Heart left ventricle (tissue), 13 donors: ENCODE results near the gene RPL31.

Experiments used
- CTCF ChIP-seq, 12 donors: fragments of 200-600 bp; sonication (generic) in 4 of 12; IDR thresholded peaks; one replicate each; pipeline versions ENCODE4 v1.5.0 to v1.8.0; 2018 to 2022; ENCODE audit warnings: antibody characterized with exemption in 12 of 12, mild to moderate bottlenecking in 5 of 12
- POLR2A ChIP-seq, 2 donors: fragments of 450-650 bp; IDR thresholded peaks; one replicate each; pipeline ENCODE4 v1.6.1; 2017; ENCODE audit warnings: antibody characterized with exemption in 2 of 2, mild to moderate bottlenecking in 2 of 2, moderate library complexity in 2 of 2
- donor health status: ischemic (EF 13 %, LVEDD 7.1; RV severe dilation, severe dysfunction).
- donor health status: DM: no; HTN: yes; CAD: no.
- donor health status: DM: no; HTN: no; CAD: no.
- donor health status: ischemic (EF 25% LVEDD 6.9; RV normal size, moderate dysfunction).
- donor health status: ischemic (EF 25% LVEDD 5.7; RV mildly dilated, moderate dysfunction).
- donor health status: ischemic (EF 35%, LVEDD 5.7; RV mildly dilated, moderate dysfunction).
- donor health status: nonischemic (EF 11% LVEDD 7.7; RV severe dilation, severe dysfunction).
- donor health status: DM: yes; HTN: yes; CAD: no.
- donor health status: PGD.
- donor health status: ischemic (EF 29% LVEDD 5.4; RV normal size, mild dysfunction).
- donor health status: nonischemic (EF 23%, LVEDD 6.1; RV moderate dilation, normal function).

- no peak for TF ChIP-seq CTCF (IDR thresholded peaks at IDR 0.05)
- no peak for TF ChIP-seq POLR2A (IDR thresholded peaks at IDR 0.05)
Measured at GRCh38 chr2:101011152-101011551, 9.1 kb downstream of the RPL31 start.
